Choroid plexus epithelial cell (primary cell): ENCODE measurements around the gene HNRNPF.

Experiments used
- DNase-seq: peaks from one replicate; pipeline ENCODE4 v3.0.0-alpha.2; 2010; ENCODE audit warnings: low read depth
- H3K4me3 ChIP-seq: 2 replicates; pipeline ENCODE4 v1.5.1; 2011; ENCODE audit warnings: low read depth, mild to moderate bottlenecking, control low read depth, low read length, moderate library complexity
- TF ChIP-seq, protein P1 (sequence below): conservative IDR thresholded peaks from 2 replicates; pipeline ENCODE4 v1.5.1; 2011; ENCODE audit warnings: low read depth, mild to moderate bottlenecking, control low read depth, inconsistent platforms, low read length, moderate library complexity

Gene HNRNPF

DNA sequence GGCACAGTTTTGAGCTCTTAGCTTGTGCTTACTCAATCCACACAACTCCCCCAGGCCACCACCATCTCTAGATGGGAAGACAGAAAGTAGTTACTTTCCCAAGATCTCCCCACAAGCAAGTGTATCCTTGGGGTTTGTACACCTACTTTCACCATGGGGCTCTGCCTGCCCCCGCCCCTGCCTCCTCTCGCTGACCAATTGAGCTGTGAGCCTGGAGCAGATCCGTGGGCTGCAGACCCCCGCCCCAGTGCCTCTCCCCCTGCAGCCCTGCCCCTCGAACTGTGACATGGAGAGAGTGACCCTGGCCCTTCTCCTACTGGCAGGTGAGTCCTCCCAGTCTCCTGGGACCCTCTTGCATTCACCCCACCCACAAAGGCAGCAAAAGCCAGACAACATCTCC is 35.5 kb downstream of the HNRNPF start:
- no peak for DNase-seq
- H3K4me3 ChIP-seq, result no peak overlapping the region
- TF ChIP-seq, protein P1, sequence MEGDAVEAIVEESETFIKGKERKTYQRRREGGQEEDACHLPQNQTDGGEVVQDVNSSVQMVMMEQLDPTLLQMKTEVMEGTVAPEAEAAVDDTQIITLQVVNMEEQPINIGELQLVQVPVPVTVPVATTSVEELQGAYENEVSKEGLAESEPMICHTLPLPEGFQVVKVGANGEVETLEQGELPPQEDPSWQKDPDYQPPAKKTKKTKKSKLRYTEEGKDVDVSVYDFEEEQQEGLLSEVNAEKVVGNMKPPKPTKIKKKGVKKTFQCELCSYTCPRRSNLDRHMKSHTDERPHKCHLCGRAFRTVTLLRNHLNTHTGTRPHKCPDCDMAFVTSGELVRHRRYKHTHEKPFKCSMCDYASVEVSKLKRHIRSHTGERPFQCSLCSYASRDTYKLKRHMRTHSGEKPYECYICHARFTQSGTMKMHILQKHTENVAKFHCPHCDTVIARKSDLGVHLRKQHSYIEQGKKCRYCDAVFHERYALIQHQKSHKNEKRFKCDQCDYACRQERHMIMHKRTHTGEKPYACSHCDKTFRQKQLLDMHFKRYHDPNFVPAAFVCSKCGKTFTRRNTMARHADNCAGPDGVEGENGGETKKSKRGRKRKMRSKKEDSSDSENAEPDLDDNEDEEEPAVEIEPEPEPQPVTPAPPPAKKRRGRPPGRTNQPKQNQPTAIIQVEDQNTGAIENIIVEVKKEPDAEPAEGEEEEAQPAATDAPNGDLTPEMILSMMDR, result no peak

GRCh38 chr10:43372765-43373361 is 36.1 kb downstream of the HNRNPF start:
- TF ChIP-seq, protein P1, result no peak
- no peak for DNase-seq
- no peak overlapping the region for H3K4me3 ChIP-seq

DNA sequence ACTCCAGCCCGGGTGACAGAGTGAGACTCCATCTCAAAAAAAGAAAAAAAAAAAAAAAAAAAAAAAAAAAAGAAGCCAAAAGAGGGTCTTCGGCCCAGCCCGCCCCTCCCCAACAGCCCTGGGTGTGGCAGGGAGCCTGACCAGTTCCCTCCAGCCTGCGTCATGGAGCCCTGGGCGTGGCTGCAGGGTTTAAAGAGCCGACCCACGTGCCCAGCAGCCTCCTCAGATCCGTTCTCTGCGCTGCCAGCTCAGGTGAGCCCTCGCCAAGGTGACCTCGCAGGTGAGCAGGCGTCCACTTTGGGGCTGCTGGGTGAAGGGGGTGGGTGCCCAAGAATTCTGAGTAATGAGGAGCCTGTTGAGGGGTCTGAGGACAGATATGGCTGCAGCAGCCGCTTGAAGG is 37.6 kb downstream of the HNRNPF start, which contains the start of gene FXYD4:
TSS of gene FXYD4 (plus strand) at position 219 of the 400 bp plus-strand sequence. CDS start 2,111 bp downstream, outside the sequence.
- TF ChIP-seq, protein P1, result no peak
- DNase-seq, result no peak
- no peak within 1 kb of the TSS for H3K4me3 ChIP-seq

GRCh38 chr10:43370671-43371215 is 38.2 kb downstream of the HNRNPF start:
- no peak overlapping the region for H3K4me3 ChIP-seq
- TF ChIP-seq, protein P1, result no peak
- no peak for DNase-seq

- no peak for DNase-seq
- TF ChIP-seq, protein P1, result no peak
Measured at GRCh38 chr10:43369921-43370320, 39.1 kb downstream of the HNRNPF start.

DNA sequence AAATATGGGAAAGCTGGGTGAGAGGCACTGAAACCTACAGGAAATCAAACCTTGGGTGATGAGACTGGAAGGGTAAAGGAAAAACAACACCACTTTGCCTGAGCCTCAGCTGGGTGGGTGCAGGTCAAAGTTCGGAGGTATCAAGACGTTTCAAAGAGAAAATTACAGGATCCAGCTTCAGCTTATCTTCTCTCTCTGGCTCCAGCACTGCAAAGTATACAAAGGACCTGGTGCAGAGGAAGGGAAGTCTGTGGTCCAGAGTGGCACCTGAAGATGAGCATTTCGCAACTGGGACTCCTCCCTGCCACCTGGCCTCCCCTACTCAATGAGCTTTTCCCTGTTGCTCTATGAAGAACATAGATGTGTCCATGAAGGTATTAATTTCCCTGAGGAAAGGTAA is 44.0 kb downstream of the HNRNPF start:
- no peak overlapping the region for H3K4me3 ChIP-seq
- DNase-seq, result no peak
- TF ChIP-seq, protein P1, result no peak

More at GRCh38 chr10:43369921-43370320, 39.1 kb downstream of the HNRNPF start:
- no peak overlapping the region for H3K4me3 ChIP-seq
